ENCODE data around the gene CAGE1. TPM values are rescaled to one million over a fixed set of nuclear protein-coding genes. Genes with fewer than 3 reads are reported as not detected.

Gene CAGE1
- total and polyA plus RNA-seq, 10 of the 15 experiments (the other 5 are each of a cell fraction or from before 2014, with no cell fraction given): 0.03 to 0.42 (median 0.08) TPM; not detected in 3

DNA sequence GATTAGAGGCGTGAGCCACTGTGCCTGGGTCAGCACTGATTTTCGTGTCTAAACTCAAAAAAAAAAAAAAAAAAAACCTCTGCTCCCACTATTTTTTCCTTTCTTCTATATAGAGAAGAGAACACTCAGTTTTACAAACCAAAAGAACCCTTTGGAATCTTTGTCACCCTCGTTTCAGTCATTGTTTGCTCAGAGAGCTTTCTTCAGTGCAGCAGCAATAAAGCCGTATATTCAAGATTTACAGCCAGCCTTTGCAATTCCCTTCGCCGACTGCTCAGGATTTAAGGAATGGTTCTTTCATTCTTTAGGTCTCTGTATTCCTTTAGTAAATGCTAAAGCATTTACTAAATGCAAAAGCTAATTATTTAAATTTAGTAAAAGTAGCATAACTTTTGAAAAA is 20.2 kb upstream of the CAGE1 start:
- RAD21 ChIA-PET (ENCODE audit: unreplicated experiment): no interaction called here
- Histone ChIP-seq H3K4me3 (no peak overlapping the region), H3K36me3 (ENCODE audit: control insufficient read depth in 2 of 2, insufficient read depth in 2 of 2, low read length in 1 of 2) (peaks cover 7 to 49% of the 10 kb centered on the region in 2 experiments), H3K4me1 (ENCODE audit: control insufficient read depth, insufficient read depth, low read length) (no peaks in the 10 kb centered on the region), H3K79me2 (ENCODE audit: control insufficient read depth, insufficient read depth, low read length) (no peaks in the 10 kb centered on the region), H3K27me3 (replicated peaks in 1 of 2; ENCODE audit: control insufficient read depth in 2 of 2, insufficient read depth in 2 of 2, low read length in 1 of 2) (no peaks in the 10 kb centered on the region), H2AFZ (ENCODE audit: control insufficient read depth, low read depth, low read length) (no peak overlapping the region), H3K9ac (ENCODE audit: control insufficient read depth, insufficient read depth, low read length) (no peak overlapping the region), H3K27ac (ENCODE audit: control insufficient read depth, insufficient read depth) (no peak overlapping the region), H4K20me1 (ENCODE audit: control insufficient read depth, insufficient read depth) (no peaks in the 10 kb centered on the region), H3K4me2 (ENCODE audit: control insufficient read depth, insufficient read depth) (no peak overlapping the region), H3K9me3 (replicated peaks; ENCODE audit: control insufficient read depth, insufficient read depth, low read length) (no peaks in the 10 kb centered on the region)
- ATAC-seq (no peak), FAIRE-seq (no peak), DNase-seq (ENCODE audit: low read depth, low spot score) (no peak)
- no TSS peak for BruUV-seq (replicated peaks)
- SMC1A ChIA-PET (ENCODE audit: uncharacterized antibody, unreplicated experiment): interaction anchor here (0.6 to 1.5 kb wide), 3 partner anchors 13 to 40 kb away, joined by 3 to 4 read pairs (median 3); no protein-coding TSS in a partner anchor
- intact Hi-C loops (cut with micrococcal nuclease; ENCODE audit: unreplicated experiment): no loop called here
- in situ Hi-C loops (cut with MboI): no loop called here
- no peak for TF ChIP-seq CHD2 (IDR thresholded peaks at IDR 0.05; ENCODE audit: borderline replicate concordance, low read depth, low read length)
- TF ChIP-seq ZNF24 (IDR thresholded peaks at IDR 0.05): no peak
- TF ChIP-seq SIN3A (IDR thresholded peaks at IDR 0.05; ENCODE audit: low read depth, low read length): no peak
- no peak for TF ChIP-seq YY1 (IDR thresholded peaks at IDR 0.05; ENCODE audit: low read depth, low read length)
- TF ChIP-seq SREBF2 (IDR thresholded peaks at IDR 0.05; ENCODE audit: low read length): no peak
- no peak for TF ChIP-seq EGR1 (IDR thresholded peaks at IDR 0.05; ENCODE audit: borderline replicate concordance in 1 of 2, low read depth in 2 of 2, low read length in 2 of 2)
- TF ChIP-seq, protein P1, sequence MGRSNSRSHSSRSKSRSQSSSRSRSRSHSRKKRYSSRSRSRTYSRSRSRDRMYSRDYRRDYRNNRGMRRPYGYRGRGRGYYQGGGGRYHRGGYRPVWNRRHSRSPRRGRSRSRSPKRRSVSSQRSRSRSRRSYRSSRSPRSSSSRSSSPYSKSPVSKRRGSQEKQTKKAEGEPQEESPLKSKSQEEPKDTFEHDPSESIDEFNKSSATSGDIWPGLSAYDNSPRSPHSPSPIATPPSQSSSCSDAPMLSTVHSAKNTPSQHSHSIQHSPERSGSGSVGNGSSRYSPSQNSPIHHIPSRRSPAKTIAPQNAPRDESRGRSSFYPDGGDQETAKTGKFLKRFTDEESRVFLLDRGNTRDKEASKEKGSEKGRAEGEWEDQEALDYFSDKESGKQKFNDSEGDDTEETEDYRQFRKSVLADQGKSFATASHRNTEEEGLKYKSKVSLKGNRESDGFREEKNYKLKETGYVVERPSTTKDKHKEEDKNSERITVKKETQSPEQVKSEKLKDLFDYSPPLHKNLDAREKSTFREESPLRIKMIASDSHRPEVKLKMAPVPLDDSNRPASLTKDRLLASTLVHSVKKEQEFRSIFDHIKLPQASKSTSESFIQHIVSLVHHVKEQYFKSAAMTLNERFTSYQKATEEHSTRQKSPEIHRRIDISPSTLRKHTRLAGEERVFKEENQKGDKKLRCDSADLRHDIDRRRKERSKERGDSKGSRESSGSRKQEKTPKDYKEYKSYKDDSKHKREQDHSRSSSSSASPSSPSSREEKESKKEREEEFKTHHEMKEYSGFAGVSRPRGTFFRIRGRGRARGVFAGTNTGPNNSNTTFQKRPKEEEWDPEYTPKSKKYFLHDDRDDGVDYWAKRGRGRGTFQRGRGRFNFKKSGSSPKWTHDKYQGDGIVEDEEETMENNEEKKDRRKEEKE (IDR thresholded peaks at IDR 0.05): no peak
- TF ChIP-seq NBN (IDR thresholded peaks at IDR 0.05): no peak
- TF ChIP-seq YBX1 (IDR thresholded peaks at IDR 0.05): no peak
- TF ChIP-seq STAT1 (conservative IDR thresholded peaks at IDR 0.05): no peak
- TF ChIP-seq, protein P2, sequence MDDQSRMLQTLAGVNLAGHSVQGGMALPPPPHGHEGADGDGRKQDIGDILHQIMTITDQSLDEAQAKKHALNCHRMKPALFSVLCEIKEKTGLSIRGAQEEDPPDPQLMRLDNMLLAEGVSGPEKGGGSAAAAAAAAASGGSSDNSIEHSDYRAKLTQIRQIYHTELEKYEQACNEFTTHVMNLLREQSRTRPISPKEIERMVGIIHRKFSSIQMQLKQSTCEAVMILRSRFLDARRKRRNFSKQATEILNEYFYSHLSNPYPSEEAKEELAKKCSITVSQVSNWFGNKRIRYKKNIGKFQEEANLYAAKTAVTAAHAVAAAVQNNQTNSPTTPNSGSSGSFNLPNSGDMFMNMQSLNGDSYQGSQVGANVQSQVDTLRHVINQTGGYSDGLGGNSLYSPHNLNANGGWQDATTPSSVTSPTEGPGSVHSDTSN (IDR thresholded peaks at IDR 0.05; ENCODE audit: insufficient replicate concordance, low read depth, low read length): no peak
- TF ChIP-seq HDAC2 (IDR thresholded peaks at IDR 0.05): no peak
- TF ChIP-seq TCF7 (IDR thresholded peaks at IDR 0.05; ENCODE audit: borderline replicate concordance): no peak
- no peak for TF ChIP-seq IKZF1 (conservative IDR thresholded peaks at IDR 0.05)
- WGBS (ENCODE audit: insufficient coverage, insufficient replicate concordance, low lambda C conversion rate, missing lambda C conversion rate): over 99% methylated on average over 6 of the region's 6 CpGs
- POLR2A ChIA-PET: no interaction called here
- CTCF ChIA-PET: no interaction called here

Measured in GM12878 (cell line).